HG03025 (cell line): ENCODE measurements around the gene AP5B1.
A peak's percentile ranks its signal among the peaks of the same experiment; 100 is the strongest.

ENCODE experiments used
- ATAC-seq: cut with Tn5 transposase; IDR thresholded peaks from one replicate; pipeline ENCODE4 v1.9.1; 2021; ENCODE audit warnings: mild to moderate bottlenecking, moderate library complexity; ENCODE audit not compliant: unreplicated experiment, low FRiP score

AP5B1 gene

GRCh38 chr11:65786008-65786785 lies 5.4 kb upstream of the AP5B1 start:
- no peak for ATAC-seq

- ATAC-seq, result no peak
Observed at GRCh38 chr11:65785319-65786007, 4.7 kb upstream of the AP5B1 start.

DNA sequence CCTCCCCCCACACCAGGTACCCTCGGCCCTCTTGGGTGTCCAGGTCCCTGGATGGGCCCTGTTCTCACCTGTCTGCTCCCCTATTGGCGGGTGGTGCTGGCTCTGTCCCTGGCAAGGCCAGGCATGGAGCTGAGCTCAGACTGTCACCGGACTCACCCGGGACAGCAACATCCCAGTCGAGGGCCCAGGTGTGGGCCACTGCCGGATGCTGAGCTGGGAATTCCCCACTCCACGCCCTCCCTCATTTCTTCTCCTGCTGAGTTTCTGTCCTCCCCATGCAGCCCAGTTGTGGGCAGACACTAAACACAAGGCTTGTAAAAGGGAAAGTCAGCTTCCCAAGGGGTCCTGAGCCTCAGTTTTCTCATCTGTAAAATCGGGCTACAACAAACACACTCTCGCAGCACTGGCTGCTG lies 2.0 kb upstream of the AP5B1 start:
- ATAC-seq, result no peak

GRCh38 chr11:65781962-65782815 lies 1.4 kb upstream of the AP5B1 start:
- no peak for ATAC-seq

DNA sequence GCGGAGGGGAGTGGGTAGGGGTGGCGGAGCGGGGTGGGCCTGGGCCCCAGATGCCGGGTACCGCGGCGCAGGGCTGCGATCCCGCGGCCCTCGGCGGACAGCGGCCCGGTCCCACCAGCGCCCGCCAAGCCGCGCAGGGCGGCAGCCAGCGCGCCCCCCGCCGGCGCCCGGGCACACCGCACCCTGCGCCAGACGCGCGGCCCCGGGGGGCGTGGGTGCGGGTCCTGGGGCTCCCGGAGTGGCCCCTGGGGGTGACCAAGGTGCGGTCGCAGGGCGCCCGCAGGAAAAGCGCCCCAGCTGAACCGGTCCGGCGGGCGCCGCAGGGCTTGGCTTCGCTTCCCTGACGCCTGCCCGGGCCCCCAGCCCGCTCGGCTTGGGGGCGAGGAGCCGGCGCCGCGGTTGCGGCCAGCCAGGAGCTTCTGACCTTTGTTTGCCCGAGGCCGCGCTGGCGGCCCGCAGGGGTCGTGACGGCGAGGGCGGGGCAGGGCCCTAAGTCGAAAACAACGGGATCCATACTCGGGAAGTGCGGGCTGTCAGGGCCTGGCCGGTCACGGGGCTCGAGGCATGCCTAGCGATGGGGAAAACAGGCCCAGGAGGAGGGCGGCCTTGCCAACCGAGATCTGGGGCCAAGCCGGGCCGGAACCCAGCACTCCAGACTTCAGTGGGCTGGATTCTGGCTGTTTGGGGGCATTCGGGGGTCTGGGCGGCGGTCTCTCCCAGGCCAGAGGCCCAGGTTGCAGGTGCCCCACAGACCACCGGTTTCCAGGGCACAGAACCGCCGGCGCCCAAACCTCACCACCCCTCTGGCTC lies 581 bp upstream of the AP5B1 start:
- ATAC-seq, result peak; percentile 35

DNA sequence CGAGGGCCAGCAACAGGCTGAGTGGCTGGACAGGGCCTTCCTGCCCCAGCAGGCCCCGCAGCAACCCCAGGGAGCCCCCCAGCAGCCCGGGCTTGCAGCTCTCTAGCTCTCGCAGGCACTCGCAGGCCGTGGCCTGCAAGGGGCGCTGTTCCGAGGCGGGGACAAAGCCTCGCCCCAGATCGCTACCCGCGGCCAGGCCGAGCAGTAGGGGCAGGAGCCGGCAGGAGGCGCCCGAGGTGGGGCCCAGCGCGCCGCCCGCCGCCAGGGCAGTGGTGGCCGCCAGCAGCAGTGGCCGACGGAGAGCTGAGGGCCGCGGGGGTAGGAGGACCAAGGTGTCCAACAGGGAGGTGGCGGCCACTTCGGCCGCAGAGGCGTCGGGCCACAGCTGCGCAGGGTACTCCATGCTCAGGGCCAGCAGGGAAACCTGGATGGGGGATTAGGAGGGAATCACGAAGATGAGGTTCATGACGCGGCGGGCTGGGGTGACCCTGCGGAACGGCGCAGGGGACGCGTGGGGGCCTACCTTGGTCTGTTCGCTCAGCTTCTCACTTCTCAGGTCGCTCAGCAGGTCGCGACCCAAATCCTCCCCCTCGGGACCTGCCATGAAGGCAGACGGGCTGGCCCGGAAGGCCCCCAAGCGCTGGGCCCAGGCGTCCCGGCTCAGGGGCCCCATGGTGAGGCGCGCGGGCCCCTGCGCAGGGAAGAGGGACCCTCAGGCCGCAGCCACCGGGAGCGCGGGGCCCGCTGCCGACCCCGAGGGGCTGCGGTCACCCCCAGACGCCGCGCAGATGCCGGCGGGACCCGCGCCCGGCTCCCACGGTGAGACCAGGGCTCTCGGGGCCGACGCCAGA lies 632 bp downstream of the AP5B1 start:
- ATAC-seq, result peak; percentile 56

GRCh38 chr11:65779669-65779918 lies 1.2 kb downstream of the AP5B1 start:
- no peak for ATAC-seq

- no peak for ATAC-seq
Observed at GRCh38 chr11:65778901-65779668, 1.7 kb downstream of the AP5B1 start.

DNA sequence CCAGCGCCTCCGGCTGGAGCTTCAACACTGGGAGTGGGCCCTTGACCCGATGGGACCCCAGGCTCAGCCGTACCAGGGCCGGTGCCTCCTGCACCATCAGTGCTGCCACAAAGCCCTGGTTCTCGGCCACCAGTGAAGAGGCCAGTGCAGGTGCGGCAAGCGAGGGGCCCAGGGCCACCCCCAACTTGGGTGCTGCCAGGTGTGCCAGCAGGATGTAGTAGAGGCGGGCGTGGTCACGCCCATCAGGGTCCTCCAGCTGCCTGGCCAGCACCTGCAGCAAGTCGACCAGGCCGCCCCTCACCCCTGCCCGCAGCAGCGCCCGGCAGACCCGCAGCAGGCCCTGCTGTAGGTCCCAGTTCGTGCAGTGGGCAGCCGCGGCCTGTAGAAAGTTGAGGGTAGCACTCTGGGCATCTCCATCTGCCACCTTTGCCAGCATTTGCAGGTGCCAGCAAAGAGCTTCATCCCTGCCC lies 2.3 kb downstream of the AP5B1 start:
- ATAC-seq, result no peak

- ATAC-seq, result no peak
Observed at GRCh38 chr11:65777821-65778361, 2.9 kb downstream of the AP5B1 start.

DNA sequence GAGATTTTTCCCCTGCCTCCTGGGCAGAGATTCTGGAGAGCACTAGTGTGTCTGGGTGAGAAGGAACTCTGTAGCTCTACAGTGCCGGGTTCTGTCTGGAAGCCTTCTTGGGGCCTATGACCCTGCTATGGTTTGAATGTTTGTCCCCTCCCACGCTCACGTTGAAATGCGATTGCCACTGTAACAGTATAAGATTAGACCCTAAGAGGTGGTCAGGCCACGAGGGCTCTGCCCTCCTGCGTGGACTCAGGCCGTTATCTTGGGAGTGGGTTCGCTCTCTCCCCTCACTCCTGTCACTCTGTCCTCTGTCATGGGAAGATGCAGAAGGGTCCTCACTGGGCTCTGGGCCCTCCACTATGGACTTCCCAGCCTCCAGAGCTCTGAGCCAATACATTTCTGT lies 3.5 kb downstream of the AP5B1 start:
- ATAC-seq, result no peak

DNA sequence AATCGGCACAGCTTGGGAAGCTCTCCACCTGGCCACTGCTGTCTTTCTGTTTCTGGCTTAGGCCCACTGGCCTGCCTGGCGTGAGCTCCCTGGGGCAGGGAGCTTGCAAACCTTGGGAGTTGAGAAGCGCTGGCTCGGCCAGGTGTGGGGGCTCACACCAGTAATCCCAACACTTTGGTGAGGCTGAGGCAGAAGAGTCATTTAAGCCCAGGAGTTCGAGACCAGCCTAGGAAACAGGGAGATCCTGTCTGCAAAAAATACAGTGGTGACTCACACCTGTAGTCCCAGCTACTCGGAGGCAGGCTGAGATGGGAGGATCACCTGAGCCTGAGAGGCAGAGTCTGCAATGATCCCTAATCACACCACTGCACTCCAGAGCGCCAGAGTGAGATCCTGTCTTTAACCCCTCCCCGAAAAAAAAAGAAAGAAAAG lies 4.0 kb downstream of the AP5B1 start:
- ATAC-seq, result no peak

GRCh38 chr11:65776196-65776595 lies 4.6 kb downstream of the AP5B1 start:
- no peak for ATAC-seq

GRCh38 chr11:65774525-65775306 lies 6.1 kb downstream of the AP5B1 start:
- ATAC-seq, result no peak

DNA sequence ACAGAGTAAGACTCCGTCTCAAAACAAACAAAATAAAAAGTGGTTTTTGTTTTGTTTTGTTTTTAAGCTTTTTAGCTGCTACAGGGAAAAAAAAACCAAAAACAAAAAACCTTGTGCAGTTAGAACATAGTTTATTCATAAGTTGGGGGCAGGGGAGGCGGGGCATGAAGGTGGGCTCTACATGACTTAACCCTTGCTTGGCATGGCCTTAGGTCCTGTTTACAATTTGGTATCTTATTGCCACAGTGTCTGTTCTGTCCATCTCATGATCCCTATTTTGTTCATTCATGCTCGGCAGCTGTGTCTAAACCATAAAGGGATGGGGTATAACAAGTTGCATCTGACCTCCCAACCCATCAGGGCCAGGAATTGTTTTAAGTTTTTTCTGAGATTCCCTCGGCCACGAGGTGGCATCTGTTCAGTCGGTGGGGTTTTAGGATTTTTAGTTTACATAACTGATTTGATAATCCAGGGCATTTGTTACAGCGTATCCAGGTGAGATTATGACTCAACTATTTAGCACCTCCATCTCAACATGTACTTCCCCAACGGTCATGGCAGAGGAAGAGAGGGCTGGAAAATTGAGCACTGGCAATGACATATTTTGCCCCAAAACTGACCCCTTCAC lies 6.9 kb downstream of the AP5B1 start:
- no peak for ATAC-seq

GRCh38 chr11:65771589-65772112 lies 9.1 kb downstream of the AP5B1 start:
- no peak for ATAC-seq

GRCh38 chr11:65770951-65771567 lies 9.7 kb downstream of the AP5B1 start:
- no peak for ATAC-seq
